BLaER1 treated with 17β-estradiol and CSF1 and Interleukin-3, amounts not matched to agents 10 nM and 100 nM (cell line): Measurements from ENCODE around the gene ZNF516.

ENCODE experiments used
- H3K27ac ChIP-seq, 11 experiments: shearing (Covaris generic); formaldehyde crosslinking; 2 replicates each; pipeline ENCODE4 v1.8.1; 2022
- H3K27me3 ChIP-seq, 11 experiments: shearing (Covaris generic); formaldehyde crosslinking; 2 replicates each; pipeline ENCODE4 v1.8.1; 2022
- H3K36me3 ChIP-seq, 11 experiments: shearing (Covaris generic); formaldehyde crosslinking; 2 replicates each; pipeline ENCODE4 v1.8.1; 2022
- H3K4me1 ChIP-seq, 10 experiments: shearing (Covaris generic); formaldehyde crosslinking; 2 replicates each; pipeline ENCODE4 v1.8.1; 2022
- H3K4me2 ChIP-seq, 11 experiments: shearing (Covaris generic); formaldehyde crosslinking; 2 replicates each; pipeline ENCODE4 v1.8.1; 2022
- H3K4me3 ChIP-seq, 10 experiments: shearing (Covaris generic); formaldehyde crosslinking; 2 replicates each; pipeline ENCODE4 v1.8.1; 2022
- H3K9ac ChIP-seq, 11 experiments: shearing (Covaris generic); formaldehyde crosslinking; 2 replicates each; pipeline ENCODE4 v1.8.1; 2022
- H3K9me3 ChIP-seq, 11 experiments: shearing (Covaris generic); formaldehyde crosslinking; replicated peaks in 1 of 11; 2 replicates each; pipeline ENCODE4 v1.8.1; 2022
- H4K20me1 ChIP-seq, 11 experiments: shearing (Covaris generic); formaldehyde crosslinking; 2 replicates each; pipeline ENCODE4 v1.8.1; 2022
- Cebpa-rat ChIP-seq, 11 experiments: shearing (Covaris generic); IDR thresholded peaks; 2 replicates each; pipeline ENCODE4 v1.8.1; 2022

ZNF516 gene

GRCh38 chr18:76376225-76376624, 118.8 kb downstream of the ZNF516 start:
- H3K4me3 ChIP-seq, result no peak overlapping the region
- no peaks in the 10 kb centered on the region for H3K27me3 ChIP-seq
- H3K9me3 ChIP-seq, result peaks cover 0 to 8% (median 0%) of the 10 kb centered on the region in 11 experiments; a peak in 3 of 22 replicates
- TF ChIP-seq Cebpa-rat (IDR thresholded peaks at IDR 0.05), result no peak
- H3K4me1 ChIP-seq, result peaks cover 29 to 42% (median 32%) of the 10 kb centered on the region in 10 experiments
- peaks cover 28 to 100% (median 60%) of the 10 kb centered on the region in 11 experiments; a peak in 19 of 22 replicates for H4K20me1 ChIP-seq
- peak overlapping the region in 10 of 11 experiments; percentile 68 to 83 (median 76); a peak in 11 of 22 replicates for H3K4me2 ChIP-seq
- H3K27ac ChIP-seq, result peak overlapping the region in 2 of 11 experiments; percentile 30 to 50; a peak in 1 of 22 replicates
- no peak overlapping the region for H3K9ac ChIP-seq
- H3K36me3 ChIP-seq, result peaks cover 57 to 83% (median 64%) of the 10 kb centered on the region in 11 experiments

- TF ChIP-seq Cebpa-rat (IDR thresholded peaks at IDR 0.05), result no peak
- Histone ChIP-seq H3K36me3 (peaks cover 57 to 83% (median 64%) of the 10 kb centered on the region in 11 experiments), H3K4me2 (peak overlapping the region; percentile 68 to 83 (median 76))
These were observed 120.4 kb downstream of the ZNF516 start for GRCh38 chr18:76374330-76375281.

GRCh38 chr18:76373297-76373696, 121.7 kb downstream of the ZNF516 start:
- peaks cover 52 to 83% (median 61%) of the 10 kb centered on the region in 11 experiments for H3K36me3 ChIP-seq
- no peaks in the 10 kb centered on the region for H3K9me3 ChIP-seq
- H3K4me1 ChIP-seq, result peaks cover 29 to 42% (median 32%) of the 10 kb centered on the region in 10 experiments
- no peak for TF ChIP-seq Cebpa-rat (IDR thresholded peaks at IDR 0.05)
- peak overlapping the region in 8 of 11 experiments; percentile 68 to 80 (median 76); a peak in 13 of 22 replicates for H3K4me2 ChIP-seq
- H3K9ac ChIP-seq, result no peak overlapping the region
- H3K27me3 ChIP-seq, result no peaks in the 10 kb centered on the region
- H4K20me1 ChIP-seq, result peaks cover 9 to 98% (median 42%) of the 10 kb centered on the region in 11 experiments; a peak in 19 of 22 replicates
- H3K27ac ChIP-seq, result no peak overlapping the region; a peak in 1 of 22 replicates
- H3K4me3 ChIP-seq, result no peak overlapping the region

More at GRCh38 chr18:76374330-76375281, 120.4 kb downstream of the ZNF516 start:
- Histone ChIP-seq H3K27ac (peak overlapping the region in 4 of 11 experiments; percentile 14 to 50 (median 36); a peak in 7 of 22 replicates), H3K9ac (no peak overlapping the region; a peak in 1 of 22 replicates), H3K9me3 (peaks cover 0 to under 1% (median 0%) of the 10 kb centered on the region in 11 experiments; a peak in 2 of 22 replicates), H3K4me3 (no peak overlapping the region; a peak in 2 of 20 replicates), H3K4me1 (peaks cover 29 to 42% (median 32%) of the 10 kb centered on the region in 10 experiments), H3K27me3 (no peaks in the 10 kb centered on the region), H4K20me1 (peaks cover 20 to 100% (median 50%) of the 10 kb centered on the region in 11 experiments; a peak in 19 of 22 replicates)

GRCh38 chr18:76371301-76372203, 123.5 kb downstream of the ZNF516 start:
- Histone ChIP-seq H3K27ac (no peak overlapping the region), H4K20me1 (peaks cover 9 to 98% (median 33%) of the 10 kb centered on the region in 11 experiments; a peak in 19 of 22 replicates)

GRCh38 chr18:76370686-76371085, 124.4 kb downstream of the ZNF516 start:
- H3K36me3 ChIP-seq, result peaks cover 59 to 85% (median 69%) of the 10 kb centered on the region in 11 experiments
- no peak overlapping the region for H3K4me3 ChIP-seq
- no peak overlapping the region for H3K27ac ChIP-seq
- H3K4me1 ChIP-seq, result peaks cover 24 to 27% (median 25%) of the 10 kb centered on the region in 10 experiments
- no peaks in the 10 kb centered on the region for H3K9me3 ChIP-seq
- no peak overlapping the region for H3K9ac ChIP-seq
- no peak for TF ChIP-seq Cebpa-rat (IDR thresholded peaks at IDR 0.05)
- no peak overlapping the region for H3K4me2 ChIP-seq
- H4K20me1 ChIP-seq, result peaks cover 5 to 98% (median 31%) of the 10 kb centered on the region in 11 experiments; a peak in 18 of 22 replicates
- H3K27me3 ChIP-seq, result no peaks in the 10 kb centered on the region

More at GRCh38 chr18:76371301-76372203, 123.5 kb downstream of the ZNF516 start:
- Histone ChIP-seq H3K4me1 (peaks cover 29 to 33% (median 31%) of the 10 kb centered on the region in 10 experiments), H3K4me3 (no peak overlapping the region), H3K36me3 (peaks cover 55 to 83% (median 62%) of the 10 kb centered on the region in 11 experiments), H3K9ac (no peak overlapping the region), H3K4me2 (no peak overlapping the region), H3K9me3 (no peaks in the 10 kb centered on the region), H3K27me3 (no peaks in the 10 kb centered on the region)
- TF ChIP-seq Cebpa-rat (IDR thresholded peaks at IDR 0.05), result no peak

- peaks cover under 1 to 98% (median 30%) of the 10 kb centered on the region in 11 experiments; a peak in 17 of 22 replicates for H4K20me1 ChIP-seq
- no peak overlapping the region for H3K27ac ChIP-seq
- no peak overlapping the region for H3K4me3 ChIP-seq
- H3K4me1 ChIP-seq, result peaks cover 19 to 22% (median 21%) of the 10 kb centered on the region in 10 experiments
- peaks cover 60 to 85% (median 72%) of the 10 kb centered on the region in 11 experiments for H3K36me3 ChIP-seq
- H3K9ac ChIP-seq, result no peak overlapping the region
- TF ChIP-seq Cebpa-rat (IDR thresholded peaks at IDR 0.05), result no peak
- H3K4me2 ChIP-seq, result no peak overlapping the region
- H3K9me3 ChIP-seq, result no peaks in the 10 kb centered on the region
- H3K27me3 ChIP-seq, result no peaks in the 10 kb centered on the region
These were observed 124.8 kb downstream of the ZNF516 start for GRCh38 chr18:76370201-76370600.

GRCh38 chr18:76369791-76370190, 125.3 kb downstream of the ZNF516 start:
- peaks cover 0 to 98% (median 26%) of the 10 kb centered on the region in 11 experiments; a peak in 15 of 22 replicates for H4K20me1 ChIP-seq
- no peaks in the 10 kb centered on the region for H3K27me3 ChIP-seq
- no peaks in the 10 kb centered on the region for H3K9me3 ChIP-seq
- peaks cover 62 to 88% (median 75%) of the 10 kb centered on the region in 11 experiments for H3K36me3 ChIP-seq
- H3K4me1 ChIP-seq, result peaks cover 15 to 18% (median 17%) of the 10 kb centered on the region in 10 experiments
- H3K4me2 ChIP-seq, result no peak overlapping the region
- no peak overlapping the region for H3K4me3 ChIP-seq
- no peak for TF ChIP-seq Cebpa-rat (IDR thresholded peaks at IDR 0.05)
- no peak overlapping the region for H3K9ac ChIP-seq
- no peak overlapping the region for H3K27ac ChIP-seq

- Histone ChIP-seq H4K20me1 (peaks cover 0 to 98% (median 18%) of the 10 kb centered on the region in 11 experiments; a peak in 14 of 22 replicates), H3K4me2 (no peak overlapping the region), H3K4me1 (peaks cover 7 to 10% (median 8%) of the 10 kb centered on the region in 10 experiments), H3K27me3 (no peaks in the 10 kb centered on the region), H3K9me3 (no peaks in the 10 kb centered on the region), H3K4me3 (no peak overlapping the region), H3K9ac (no peak overlapping the region), H3K27ac (no peak overlapping the region), H3K36me3 (peaks cover 70 to 96% (median 81%) of the 10 kb centered on the region in 11 experiments)
- TF ChIP-seq Cebpa-rat (IDR thresholded peaks at IDR 0.05), result no peak
These were observed 126.1 kb downstream of the ZNF516 start for GRCh38 chr18:76368976-76369375.
